EL (cell line): Measurements from ENCODE around the gene TTC22.

ENCODE experiments used
- DNase-seq: peaks from one replicate; pipeline ENCODE4 v3.0.0-alpha.2; 2016

Gene TTC22

DNA sequence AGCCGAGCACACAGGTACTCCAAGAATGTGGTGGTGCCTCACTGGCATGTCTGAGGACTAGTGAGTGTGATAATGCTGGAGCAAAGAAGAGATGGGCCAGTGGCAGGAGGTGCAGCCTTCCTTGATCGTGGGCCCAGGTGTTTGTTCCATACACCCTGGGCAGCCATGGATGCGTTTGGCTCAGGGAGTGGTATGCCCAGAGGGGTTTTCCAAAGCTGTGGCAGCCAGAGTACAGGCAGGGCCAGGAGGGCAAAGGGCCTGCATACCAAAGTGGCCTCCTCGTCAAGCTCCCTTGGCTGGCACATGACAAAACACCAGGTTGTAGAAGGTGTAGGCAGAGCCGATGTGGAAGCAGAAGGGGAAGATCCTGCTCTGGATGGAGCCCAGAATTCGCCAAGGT lies 55.8 kb downstream of the TTC22 start:
- no peak for DNase-seq

DNA sequence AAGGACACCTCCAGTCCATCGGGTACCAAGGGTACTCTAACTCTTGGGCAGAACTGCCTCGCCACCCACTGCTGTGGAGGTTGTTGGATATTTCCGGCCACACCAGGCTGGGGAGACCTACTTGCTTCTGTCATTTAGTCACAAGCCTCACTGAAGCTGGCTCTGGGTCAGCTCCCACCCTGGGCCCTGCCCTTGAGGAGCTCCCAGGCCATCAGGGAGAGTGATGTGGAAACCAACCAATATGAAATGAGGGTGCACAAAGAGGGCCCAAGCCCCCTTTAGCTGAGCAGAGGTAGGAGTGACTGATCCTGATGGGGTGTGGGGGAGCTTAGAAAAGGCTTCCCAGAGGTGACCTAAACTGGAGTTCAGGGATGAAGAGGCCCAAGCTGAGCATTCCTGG lies 56.4 kb downstream of the TTC22 start:
- no peak for DNase-seq

GRCh38 chr1:54743416-54744226 lies 57.5 kb downstream of the TTC22 start:
- DNase-seq: no peak

GRCh38 chr1:54742282-54742681 lies 58.8 kb downstream of the TTC22 start:
- DNase-seq: no peak

GRCh38 chr1:54741531-54741930 lies 59.6 kb downstream of the TTC22 start:
- no peak for DNase-seq

- DNase-seq: no peak
These were observed 62.9 kb downstream of the TTC22 start for GRCh38 chr1:54738244-54738643.

DNA sequence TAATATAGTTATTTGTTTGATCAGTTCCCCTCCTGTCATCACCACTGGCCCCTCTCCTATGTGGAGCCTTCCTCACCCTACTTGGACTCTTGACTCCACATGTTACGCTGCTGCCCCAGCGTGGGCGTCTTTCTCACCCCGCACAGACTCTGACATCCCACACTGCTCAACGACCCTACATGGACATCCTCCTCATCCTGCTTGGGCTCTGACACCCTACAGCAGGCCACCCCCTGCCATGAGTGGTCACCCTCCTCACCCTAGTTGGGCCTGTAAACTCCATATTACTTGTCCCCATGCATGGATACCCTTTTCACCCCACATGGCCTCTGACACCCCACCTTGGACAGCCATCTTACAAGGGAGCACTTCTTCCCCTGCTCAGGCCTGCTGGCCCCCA lies 64.4 kb downstream of the TTC22 start:
- DNase-seq: no peak
